Neural cell (in vitro differentiated cells): ENCODE data around the gene SCN4B.

Source experiments
- EP300 ChIP-seq: fragments of 450-650 bp; conservative IDR thresholded peaks from 2 replicates; pipeline ENCODE4 v1.6.1; 2014; ENCODE audit warnings: antibody characterized with exemption, mild to moderate bottlenecking, moderate library complexity; ENCODE audit not compliant: poor library complexity, severe bottlenecking
- EZH2 ChIP-seq: fragments of 200-600, 300-800 bp; shearing (Covaris generic), sonication (generic); IDR thresholded peaks from 2 replicates; pipeline ENCODE4 v1.6.1; 2014; ENCODE audit warnings: antibody characterized with exemption, low read length, borderline replicate concordance, mild to moderate bottlenecking; ENCODE audit not compliant: insufficient read depth, poor library complexity, severe bottlenecking
- MXI1 ChIP-seq: fragments of 450-650 bp; conservative IDR thresholded peaks from 2 replicates; pipeline ENCODE4 v1.6.1; 2014; ENCODE audit warnings: antibody characterized with exemption, mild to moderate bottlenecking; ENCODE audit not compliant: poor library complexity, severe bottlenecking
- RAD21 ChIP-seq: fragments of 450-650 bp; conservative IDR thresholded peaks from 2 replicates; pipeline ENCODE4 v1.6.1; 2014; ENCODE audit warnings: antibody characterized with exemption, mild to moderate bottlenecking, moderate library complexity
- TAF1 ChIP-seq: IDR thresholded peaks from 2 replicates; pipeline ENCODE4 v1.6.1; 2012; ENCODE audit warnings: low read depth
- TF ChIP-seq, protein P1 (sequence below): fragments of 450-650 bp; IDR thresholded peaks from 2 replicates; pipeline ENCODE4 v1.5.1; 2014; ENCODE audit warnings: antibody characterized with exemption, mild to moderate bottlenecking, moderate library complexity; ENCODE audit not compliant: poor library complexity, severe bottlenecking
- TF ChIP-seq, protein P2 (sequence below): IDR thresholded peaks from 2 replicates; pipeline ENCODE4 v1.6.1; 2012; ENCODE audit warnings: borderline replicate concordance

DNA sequence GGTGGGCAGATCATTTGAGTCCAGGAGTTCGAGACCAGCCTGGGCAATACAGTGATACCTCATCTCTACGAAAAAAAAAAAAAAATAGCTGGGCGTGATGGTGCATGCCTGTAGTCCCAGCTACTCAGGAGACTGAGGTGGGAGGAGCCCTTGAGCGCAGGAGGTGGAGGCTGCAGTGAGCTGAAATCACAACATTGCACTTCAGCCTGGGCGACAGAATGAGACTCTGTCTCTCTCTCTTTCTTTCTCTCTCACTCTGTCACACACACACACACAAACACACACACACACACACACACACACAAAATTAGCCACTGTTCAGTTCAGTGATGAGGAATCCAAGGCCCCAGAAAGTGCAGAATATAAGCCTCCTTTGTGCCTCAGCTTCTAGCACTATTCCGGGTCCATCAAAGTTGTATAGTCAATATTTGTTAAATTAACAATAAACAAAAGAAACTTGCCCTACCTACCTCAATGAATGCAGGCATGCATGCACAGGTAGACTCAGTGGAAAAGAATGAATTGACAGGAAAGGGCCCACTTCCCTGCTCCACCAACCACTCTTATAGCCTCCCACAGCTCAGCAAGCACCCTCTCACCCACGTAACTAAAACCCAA is 62.0 kb downstream of the SCN4B start:
- TF ChIP-seq, protein P1, sequence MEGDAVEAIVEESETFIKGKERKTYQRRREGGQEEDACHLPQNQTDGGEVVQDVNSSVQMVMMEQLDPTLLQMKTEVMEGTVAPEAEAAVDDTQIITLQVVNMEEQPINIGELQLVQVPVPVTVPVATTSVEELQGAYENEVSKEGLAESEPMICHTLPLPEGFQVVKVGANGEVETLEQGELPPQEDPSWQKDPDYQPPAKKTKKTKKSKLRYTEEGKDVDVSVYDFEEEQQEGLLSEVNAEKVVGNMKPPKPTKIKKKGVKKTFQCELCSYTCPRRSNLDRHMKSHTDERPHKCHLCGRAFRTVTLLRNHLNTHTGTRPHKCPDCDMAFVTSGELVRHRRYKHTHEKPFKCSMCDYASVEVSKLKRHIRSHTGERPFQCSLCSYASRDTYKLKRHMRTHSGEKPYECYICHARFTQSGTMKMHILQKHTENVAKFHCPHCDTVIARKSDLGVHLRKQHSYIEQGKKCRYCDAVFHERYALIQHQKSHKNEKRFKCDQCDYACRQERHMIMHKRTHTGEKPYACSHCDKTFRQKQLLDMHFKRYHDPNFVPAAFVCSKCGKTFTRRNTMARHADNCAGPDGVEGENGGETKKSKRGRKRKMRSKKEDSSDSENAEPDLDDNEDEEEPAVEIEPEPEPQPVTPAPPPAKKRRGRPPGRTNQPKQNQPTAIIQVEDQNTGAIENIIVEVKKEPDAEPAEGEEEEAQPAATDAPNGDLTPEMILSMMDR, result no peak
- TF ChIP-seq EP300 (no peak), RAD21 (no peak), TAF1 (no peak), MXI1 (no peak), EZH2 (no peak)
- TF ChIP-seq, protein P2, sequence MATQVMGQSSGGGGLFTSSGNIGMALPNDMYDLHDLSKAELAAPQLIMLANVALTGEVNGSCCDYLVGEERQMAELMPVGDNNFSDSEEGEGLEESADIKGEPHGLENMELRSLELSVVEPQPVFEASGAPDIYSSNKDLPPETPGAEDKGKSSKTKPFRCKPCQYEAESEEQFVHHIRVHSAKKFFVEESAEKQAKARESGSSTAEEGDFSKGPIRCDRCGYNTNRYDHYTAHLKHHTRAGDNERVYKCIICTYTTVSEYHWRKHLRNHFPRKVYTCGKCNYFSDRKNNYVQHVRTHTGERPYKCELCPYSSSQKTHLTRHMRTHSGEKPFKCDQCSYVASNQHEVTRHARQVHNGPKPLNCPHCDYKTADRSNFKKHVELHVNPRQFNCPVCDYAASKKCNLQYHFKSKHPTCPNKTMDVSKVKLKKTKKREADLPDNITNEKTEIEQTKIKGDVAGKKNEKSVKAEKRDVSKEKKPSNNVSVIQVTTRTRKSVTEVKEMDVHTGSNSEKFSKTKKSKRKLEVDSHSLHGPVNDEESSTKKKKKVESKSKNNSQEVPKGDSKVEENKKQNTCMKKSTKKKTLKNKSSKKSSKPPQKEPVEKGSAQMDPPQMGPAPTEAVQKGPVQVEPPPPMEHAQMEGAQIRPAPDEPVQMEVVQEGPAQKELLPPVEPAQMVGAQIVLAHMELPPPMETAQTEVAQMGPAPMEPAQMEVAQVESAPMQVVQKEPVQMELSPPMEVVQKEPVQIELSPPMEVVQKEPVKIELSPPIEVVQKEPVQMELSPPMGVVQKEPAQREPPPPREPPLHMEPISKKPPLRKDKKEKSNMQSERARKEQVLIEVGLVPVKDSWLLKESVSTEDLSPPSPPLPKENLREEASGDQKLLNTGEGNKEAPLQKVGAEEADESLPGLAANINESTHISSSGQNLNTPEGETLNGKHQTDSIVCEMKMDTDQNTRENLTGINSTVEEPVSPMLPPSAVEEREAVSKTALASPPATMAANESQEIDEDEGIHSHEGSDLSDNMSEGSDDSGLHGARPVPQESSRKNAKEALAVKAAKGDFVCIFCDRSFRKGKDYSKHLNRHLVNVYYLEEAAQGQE, result no peak
